Measurements from ENCODE around the gene ADGRG6.

ADGRG6 gene

DNA sequence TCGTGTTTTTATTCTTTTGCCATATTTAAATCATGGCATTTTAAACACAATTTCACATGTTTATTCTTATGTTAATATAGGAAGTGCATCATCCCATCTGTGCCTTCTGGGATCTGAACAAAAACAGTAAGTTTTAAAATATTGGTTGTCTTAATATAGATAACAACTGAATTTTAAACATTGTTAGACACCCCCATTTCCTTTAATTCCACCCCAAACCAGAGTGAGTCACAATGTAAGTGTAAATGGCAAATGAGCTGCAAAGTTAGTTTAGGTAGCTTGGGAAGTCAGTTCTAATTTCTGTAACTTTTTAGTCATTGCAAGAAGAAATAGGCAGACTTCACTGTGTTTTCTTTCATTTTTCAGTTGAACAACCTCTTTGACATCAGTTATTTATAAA lies 108.0 kb downstream of the ADGRG6 start:
- Histone ChIP-seq H3K9me3 (ENCODE audit: insufficient read depth, low read length) (no peaks in the 10 kb centered on the region), H3K27me3 (ENCODE audit: insufficient read depth, insufficient read length) (no peaks in the 10 kb centered on the region), H3K4me1 (ENCODE audit: insufficient read depth, insufficient read length) (no peaks in the 10 kb centered on the region), H3K4me3 (ENCODE audit: insufficient read length, low read depth) (no peak overlapping the region), H3K9ac (ENCODE audit: insufficient read length, low read depth) (no peak overlapping the region), H3K36me3 (ENCODE audit: insufficient read depth, insufficient read length, low read length) (no peaks in the 10 kb centered on the region)
- no peak for DNase-seq (ENCODE audit: low read depth, low spot score)
- no peak for TF ChIP-seq ZNF274 (IDR thresholded peaks at IDR 0.05; ENCODE audit: low read depth, low read length)
- TF ChIP-seq SUZ12 (IDR thresholded peaks at IDR 0.05; ENCODE audit: extremely low read depth, insufficient read depth, insufficient read length) = no peak
- TF ChIP-seq YY1 (IDR thresholded peaks at IDR 0.05; ENCODE audit: insufficient read depth, insufficient read length) = no peak

DNA sequence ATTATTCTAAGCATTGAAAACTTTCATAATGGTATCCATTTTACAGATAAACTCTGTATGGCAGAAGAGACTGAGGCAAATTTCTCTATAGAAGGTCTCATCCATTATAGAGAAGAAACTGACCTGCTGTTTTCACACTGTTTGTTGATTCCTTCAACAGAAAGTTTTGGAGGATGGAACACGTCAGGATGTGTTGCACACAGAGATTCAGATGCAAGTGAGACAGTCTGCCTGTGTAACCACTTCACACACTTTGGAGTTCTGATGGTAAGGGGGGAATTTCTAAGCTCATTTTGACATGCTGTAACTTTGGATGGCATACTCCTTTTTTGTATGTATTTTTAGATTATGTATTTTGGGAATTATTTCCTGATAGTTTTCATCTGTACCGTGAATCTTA lies 109.3 kb downstream of the ADGRG6 start:
- Histone ChIP-seq H3K4me1 (ENCODE audit: insufficient read depth, insufficient read length) (no peaks in the 10 kb centered on the region), H3K9ac (ENCODE audit: insufficient read length, low read depth) (no peak overlapping the region), H3K4me3 (ENCODE audit: insufficient read length, low read depth) (no peak overlapping the region), H3K36me3 (ENCODE audit: insufficient read depth, insufficient read length, low read length) (no peaks in the 10 kb centered on the region), H3K27me3 (ENCODE audit: insufficient read depth, insufficient read length) (no peaks in the 10 kb centered on the region), H3K9me3 (ENCODE audit: insufficient read depth, low read length) (no peaks in the 10 kb centered on the region)
- no peak for DNase-seq (ENCODE audit: low read depth, low spot score)
- TF ChIP-seq ZNF274 (IDR thresholded peaks at IDR 0.05; ENCODE audit: low read depth, low read length) = no peak
- no peak for TF ChIP-seq YY1 (IDR thresholded peaks at IDR 0.05; ENCODE audit: insufficient read depth, insufficient read length)
- no peak for TF ChIP-seq SUZ12 (IDR thresholded peaks at IDR 0.05; ENCODE audit: extremely low read depth, insufficient read depth, insufficient read length)

DNA sequence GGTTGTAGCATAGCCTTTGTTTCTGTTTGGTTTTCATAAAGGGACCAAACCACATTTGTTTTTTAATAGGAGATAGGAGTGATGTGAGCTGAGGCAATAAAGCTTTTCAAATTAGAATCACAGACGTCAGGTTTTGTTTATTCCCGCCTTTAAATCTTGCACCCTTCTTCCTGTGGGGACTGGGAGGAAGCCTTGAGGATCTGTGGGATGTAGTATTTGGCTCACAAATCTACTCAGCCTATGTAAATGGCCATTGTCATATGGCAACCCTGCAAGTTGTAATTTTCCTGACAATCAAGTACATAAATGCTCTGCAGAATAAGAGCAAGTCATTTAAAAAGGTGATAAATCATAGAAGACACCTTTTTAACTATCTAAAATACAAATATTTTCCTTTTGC lies 110.4 kb downstream of the ADGRG6 start:
- no peak for TF ChIP-seq YY1 (IDR thresholded peaks at IDR 0.05; ENCODE audit: insufficient read depth, insufficient read length)
- no peak for TF ChIP-seq SUZ12 (IDR thresholded peaks at IDR 0.05; ENCODE audit: extremely low read depth, insufficient read depth, insufficient read length)
- TF ChIP-seq ZNF274 (IDR thresholded peaks at IDR 0.05; ENCODE audit: low read depth, low read length) = no peak
- DNase-seq (ENCODE audit: low read depth, low spot score) = no peak
- Histone ChIP-seq H3K9me3 (ENCODE audit: insufficient read depth, low read length) (no peaks in the 10 kb centered on the region), H3K4me1 (ENCODE audit: insufficient read depth, insufficient read length) (no peaks in the 10 kb centered on the region), H3K36me3 (ENCODE audit: insufficient read depth, insufficient read length, low read length) (no peaks in the 10 kb centered on the region), H3K4me3 (ENCODE audit: insufficient read length, low read depth) (no peak overlapping the region), H3K27me3 (ENCODE audit: insufficient read depth, insufficient read length) (no peaks in the 10 kb centered on the region), H3K9ac (ENCODE audit: insufficient read length, low read depth) (no peak overlapping the region)

DNA sequence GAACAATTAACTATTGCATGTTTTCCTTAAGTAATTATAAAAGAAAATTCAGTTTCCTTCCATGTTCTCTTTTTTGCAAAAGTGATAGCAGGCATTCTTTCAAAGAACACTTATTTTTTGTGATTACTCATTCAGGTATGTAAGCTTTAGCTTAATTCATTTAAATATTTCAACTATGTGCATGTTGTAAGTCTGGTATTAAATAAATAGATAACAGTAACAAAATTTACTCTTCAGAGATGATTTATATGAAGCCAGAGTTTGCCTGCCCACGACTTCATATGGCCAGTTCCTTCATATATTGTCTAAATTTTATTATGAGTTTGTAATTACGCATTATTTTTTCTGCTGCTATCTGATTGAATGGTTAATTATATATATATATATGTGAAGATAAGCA lies 110.9 kb downstream of the ADGRG6 start:
- Histone ChIP-seq H3K9ac (ENCODE audit: insufficient read length, low read depth) (no peak overlapping the region), H3K36me3 (ENCODE audit: insufficient read depth, insufficient read length, low read length) (no peaks in the 10 kb centered on the region), H3K27me3 (ENCODE audit: insufficient read depth, insufficient read length) (no peaks in the 10 kb centered on the region), H3K4me3 (ENCODE audit: insufficient read length, low read depth) (no peak overlapping the region), H3K9me3 (ENCODE audit: insufficient read depth, low read length) (no peaks in the 10 kb centered on the region), H3K4me1 (ENCODE audit: insufficient read depth, insufficient read length) (no peaks in the 10 kb centered on the region)
- TF ChIP-seq YY1 (IDR thresholded peaks at IDR 0.05; ENCODE audit: insufficient read depth, insufficient read length) (no peak), ZNF274 (IDR thresholded peaks at IDR 0.05; ENCODE audit: low read depth, low read length) (no peak), SUZ12 (IDR thresholded peaks at IDR 0.05; ENCODE audit: extremely low read depth, insufficient read depth, insufficient read length) (no peak)
- no peak for DNase-seq (ENCODE audit: low read depth, low spot score)

DNA sequence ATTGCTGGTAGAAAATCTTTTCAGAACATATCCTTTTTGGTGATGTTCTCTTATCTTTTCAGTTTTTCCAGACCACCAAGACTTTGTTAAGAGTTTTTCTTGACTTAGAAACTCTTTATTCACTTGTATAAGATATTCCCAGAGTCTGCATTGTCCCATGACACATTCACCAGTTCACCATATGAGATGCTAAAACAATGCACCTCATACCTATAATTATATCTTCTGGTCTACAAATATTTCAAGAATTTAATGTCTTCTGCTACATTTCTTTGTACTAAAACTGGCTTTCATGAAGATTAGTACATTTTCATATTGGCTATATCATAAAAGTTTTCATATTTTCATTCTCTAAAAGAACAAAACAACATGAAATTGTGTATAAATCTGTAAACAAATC lies 111.3 kb downstream of the ADGRG6 start:
- H3K9ac ChIP-seq (ENCODE audit: insufficient read length, low read depth) = no peak overlapping the region
- no peak for DNase-seq (ENCODE audit: low read depth, low spot score)
- no peaks in the 10 kb centered on the region for H3K9me3 ChIP-seq (ENCODE audit: insufficient read depth, low read length)
- no peak for TF ChIP-seq SUZ12 (IDR thresholded peaks at IDR 0.05; ENCODE audit: extremely low read depth, insufficient read depth, insufficient read length)
- TF ChIP-seq YY1 (IDR thresholded peaks at IDR 0.05; ENCODE audit: insufficient read depth, insufficient read length) = no peak
- TF ChIP-seq ZNF274 (IDR thresholded peaks at IDR 0.05; ENCODE audit: low read depth, low read length) = no peak
- H3K27me3 ChIP-seq (ENCODE audit: insufficient read depth, insufficient read length) = no peaks in the 10 kb centered on the region
- no peak overlapping the region for H3K4me3 ChIP-seq (ENCODE audit: insufficient read length, low read depth)
- H3K4me1 ChIP-seq (ENCODE audit: insufficient read depth, insufficient read length) = no peaks in the 10 kb centered on the region
- no peaks in the 10 kb centered on the region for H3K36me3 ChIP-seq (ENCODE audit: insufficient read depth, insufficient read length, low read length)

DNA sequence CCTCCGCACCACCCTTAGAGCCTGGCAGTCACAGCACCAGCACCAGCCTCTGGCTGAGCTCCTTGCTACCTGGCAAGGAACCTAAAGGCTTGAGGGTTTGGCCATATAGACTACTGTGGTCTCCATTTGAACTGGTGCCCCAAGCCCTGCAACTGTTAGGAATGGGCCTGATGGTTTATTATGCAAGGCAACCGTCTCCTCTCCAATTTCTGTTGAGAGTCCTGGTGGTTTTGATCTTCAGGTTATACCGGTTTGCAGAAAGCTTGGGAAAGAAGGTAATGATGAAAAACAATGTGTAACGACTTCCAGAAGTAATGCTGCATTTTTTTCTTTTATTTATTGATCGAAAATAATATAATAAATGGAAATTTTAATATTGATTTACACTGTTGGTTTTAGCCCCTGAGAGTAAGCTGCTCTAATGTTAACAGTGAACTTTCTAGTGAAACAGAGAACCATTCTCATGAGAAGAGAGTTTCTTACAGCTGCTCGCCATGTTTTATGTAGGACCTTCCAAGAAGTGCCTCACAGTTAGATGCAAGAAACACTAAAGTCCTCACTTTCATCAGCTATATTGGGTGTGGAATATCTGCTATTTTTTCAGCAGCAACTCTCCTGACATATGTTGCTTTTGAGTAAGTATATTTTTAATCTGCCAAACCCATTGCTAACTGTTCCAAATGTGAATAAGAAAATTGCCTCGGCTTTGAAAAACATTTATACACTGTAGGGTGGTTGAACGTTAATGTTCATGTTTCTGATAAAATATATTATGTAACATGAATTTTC lies 112.8 kb downstream of the ADGRG6 start:
- TF ChIP-seq ZNF274 (IDR thresholded peaks at IDR 0.05; ENCODE audit: low read depth, low read length) (no peak), SUZ12 (IDR thresholded peaks at IDR 0.05; ENCODE audit: extremely low read depth, insufficient read depth, insufficient read length) (no peak), YY1 (IDR thresholded peaks at IDR 0.05; ENCODE audit: insufficient read depth, insufficient read length) (no peak)
- DNase-seq (ENCODE audit: low read depth, low spot score) = no peak
- H3K9me3 ChIP-seq (ENCODE audit: insufficient read depth, low read length) = no peaks in the 10 kb centered on the region
- no peak overlapping the region for H3K4me3 ChIP-seq (ENCODE audit: insufficient read length, low read depth)
- no peaks in the 10 kb centered on the region for H3K27me3 ChIP-seq (ENCODE audit: insufficient read depth, insufficient read length)
- no peaks in the 10 kb centered on the region for H3K4me1 ChIP-seq (ENCODE audit: insufficient read depth, insufficient read length)
- no peak overlapping the region for H3K9ac ChIP-seq (ENCODE audit: insufficient read length, low read depth)
- no peaks in the 10 kb centered on the region for H3K36me3 ChIP-seq (ENCODE audit: insufficient read depth, insufficient read length, low read length)

DNA sequence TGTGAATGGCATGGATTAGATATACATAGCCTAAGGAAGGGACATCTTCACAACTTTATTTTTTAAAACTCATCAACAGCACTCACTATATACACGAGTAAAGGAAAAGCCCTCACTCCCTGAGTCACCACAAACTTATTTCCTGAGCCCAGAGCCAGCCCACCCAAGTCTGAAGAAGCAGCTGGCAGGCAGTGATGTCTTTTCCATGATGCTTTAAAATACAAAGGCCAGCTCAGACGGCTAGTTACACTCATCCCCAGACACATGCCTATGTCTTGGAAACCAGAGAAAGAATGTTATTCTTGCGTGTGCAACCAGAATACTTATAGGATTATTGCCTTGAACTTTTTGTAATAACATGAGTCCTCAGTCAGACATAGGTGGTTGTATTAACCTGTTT lies 114.4 kb downstream of the ADGRG6 start:
- H3K9ac ChIP-seq (ENCODE audit: insufficient read length, low read depth) = no peak overlapping the region
- DNase-seq (ENCODE audit: low read depth, low spot score) = no peak
- H3K4me1 ChIP-seq (ENCODE audit: insufficient read depth, insufficient read length) = no peaks in the 10 kb centered on the region
- H3K9me3 ChIP-seq (ENCODE audit: insufficient read depth, low read length) = no peaks in the 10 kb centered on the region
- H3K36me3 ChIP-seq (ENCODE audit: insufficient read depth, insufficient read length, low read length) = no peaks in the 10 kb centered on the region
- TF ChIP-seq YY1 (IDR thresholded peaks at IDR 0.05; ENCODE audit: insufficient read depth, insufficient read length) = no peak
- TF ChIP-seq SUZ12 (IDR thresholded peaks at IDR 0.05; ENCODE audit: extremely low read depth, insufficient read depth, insufficient read length) = no peak
- no peak overlapping the region for H3K4me3 ChIP-seq (ENCODE audit: insufficient read length, low read depth)
- no peaks in the 10 kb centered on the region for H3K27me3 ChIP-seq (ENCODE audit: insufficient read depth, insufficient read length)

Data from NT2/D1 (cell line).